ENCODE measurements around the gene EPN3. TPM values are rescaled to one million over a fixed set of nuclear protein-coding genes. Genes with fewer than 3 reads are reported as not detected.

Gene EPN3
- total RNA-seq, 1 experiment from 2014 or later: 17.8 TPM

- ChIA-PET POLR2A (no interaction called here), CTCF (interaction anchor here (1.0 kb wide), 1 partner anchor 20 kb away, joined by 3 read pairs; no protein-coding TSS in a partner anchor), RAD21 (ENCODE audit: low non-redundant PET in 1 of 2, low total read pairs in 2 of 2, uncharacterized antibody in 2 of 2, unreplicated experiment in 2 of 2) (no interaction called here)
- BruUV-seq (replicated peaks): no TSS peak
- Histone ChIP-seq H3K9ac (ENCODE audit: low read length) (no peak overlapping the region), H3K79me2 (ENCODE audit: insufficient read depth, low read length) (no peaks in the 10 kb centered on the region), H3K9me2 (ENCODE audit: insufficient read depth) (no peaks in the 10 kb centered on the region), H2AFZ (ENCODE audit: low read depth, low read length, poor library complexity, severe bottlenecking) (no peak overlapping the region), H4K20me1 (ENCODE audit: insufficient read depth) (no peaks in the 10 kb centered on the region), H3K4me3 (replicated peaks in 1 of 2; ENCODE audit: low read depth in 1 of 2, low read length in 2 of 2) (no peak overlapping the region), H3K4me1 (ENCODE audit: control insufficient read depth in 1 of 2, insufficient read depth in 2 of 2, low read length in 2 of 2) (peaks cover 0 to 6% of the 10 kb centered on the region in 2 experiments; a peak in 1 of 4 replicates), H3K36me3 (ENCODE audit: control insufficient read depth in 1 of 2, insufficient read depth in 2 of 2, low read length in 2 of 2) (no peaks in the 10 kb centered on the region), H3K27me3 (ENCODE audit: insufficient read depth, low read length) (no peaks in the 10 kb centered on the region), H3K4me2 (ENCODE audit: low read length) (no peak overlapping the region), H3K27ac (ENCODE audit: low read depth, low read length) (no peak overlapping the region), H3K9me3 (ENCODE audit: control insufficient read depth in 1 of 2, insufficient read depth in 1 of 2, low read depth in 1 of 2, low read length in 2 of 2) (no peaks in the 10 kb centered on the region)
- DNase-seq (ENCODE audit: low read depth, low spot score): no peak
- TF ChIP-seq CEBPB (IDR thresholded peaks at IDR 0.05; ENCODE audit: low read depth) (no peak), ATF3 (IDR thresholded peaks at IDR 0.05) (no peak), YY1 (IDR thresholded peaks at IDR 0.05; ENCODE audit: extremely low read depth, insufficient replicate concordance, low read depth, low read length) (no peak), JUND (IDR thresholded peaks at IDR 0.05) (no peak), EGR1 (IDR thresholded peaks at IDR 0.05; ENCODE audit: low read depth) (no peak)
- TF ChIP-seq, protein P1, sequence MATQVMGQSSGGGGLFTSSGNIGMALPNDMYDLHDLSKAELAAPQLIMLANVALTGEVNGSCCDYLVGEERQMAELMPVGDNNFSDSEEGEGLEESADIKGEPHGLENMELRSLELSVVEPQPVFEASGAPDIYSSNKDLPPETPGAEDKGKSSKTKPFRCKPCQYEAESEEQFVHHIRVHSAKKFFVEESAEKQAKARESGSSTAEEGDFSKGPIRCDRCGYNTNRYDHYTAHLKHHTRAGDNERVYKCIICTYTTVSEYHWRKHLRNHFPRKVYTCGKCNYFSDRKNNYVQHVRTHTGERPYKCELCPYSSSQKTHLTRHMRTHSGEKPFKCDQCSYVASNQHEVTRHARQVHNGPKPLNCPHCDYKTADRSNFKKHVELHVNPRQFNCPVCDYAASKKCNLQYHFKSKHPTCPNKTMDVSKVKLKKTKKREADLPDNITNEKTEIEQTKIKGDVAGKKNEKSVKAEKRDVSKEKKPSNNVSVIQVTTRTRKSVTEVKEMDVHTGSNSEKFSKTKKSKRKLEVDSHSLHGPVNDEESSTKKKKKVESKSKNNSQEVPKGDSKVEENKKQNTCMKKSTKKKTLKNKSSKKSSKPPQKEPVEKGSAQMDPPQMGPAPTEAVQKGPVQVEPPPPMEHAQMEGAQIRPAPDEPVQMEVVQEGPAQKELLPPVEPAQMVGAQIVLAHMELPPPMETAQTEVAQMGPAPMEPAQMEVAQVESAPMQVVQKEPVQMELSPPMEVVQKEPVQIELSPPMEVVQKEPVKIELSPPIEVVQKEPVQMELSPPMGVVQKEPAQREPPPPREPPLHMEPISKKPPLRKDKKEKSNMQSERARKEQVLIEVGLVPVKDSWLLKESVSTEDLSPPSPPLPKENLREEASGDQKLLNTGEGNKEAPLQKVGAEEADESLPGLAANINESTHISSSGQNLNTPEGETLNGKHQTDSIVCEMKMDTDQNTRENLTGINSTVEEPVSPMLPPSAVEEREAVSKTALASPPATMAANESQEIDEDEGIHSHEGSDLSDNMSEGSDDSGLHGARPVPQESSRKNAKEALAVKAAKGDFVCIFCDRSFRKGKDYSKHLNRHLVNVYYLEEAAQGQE (IDR thresholded peaks at IDR 0.05; ENCODE audit: low read depth): no peak
- intact Hi-C loops (cut with micrococcal nuclease): no loop called here
- ATAC-seq: no peak
These were observed 12.1 kb upstream of the EPN3 start for GRCh38 chr17:50520483-50520882.
